ENCODE measurements around the gene CORIN.

DNA sequence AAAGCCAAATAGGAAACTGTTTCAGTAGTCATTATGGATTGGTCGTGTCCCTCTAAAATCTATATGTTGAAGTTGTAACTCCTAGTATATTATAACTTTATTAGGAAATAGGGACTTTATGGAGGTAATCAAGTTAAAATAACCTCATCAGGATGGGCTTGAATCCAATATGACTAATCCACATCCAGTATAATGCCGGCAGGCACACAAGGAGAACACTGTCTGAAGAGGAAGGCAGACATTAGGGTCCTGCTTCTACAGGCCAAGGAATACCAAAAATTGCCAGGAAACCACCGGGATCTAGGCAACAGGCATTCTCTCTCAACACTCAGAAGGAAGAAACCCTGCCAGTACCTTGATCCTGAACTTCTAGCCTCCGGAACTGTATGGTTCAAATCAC, 222.5 kb downstream of the CORIN start:
- TF ChIP-seq ELF4 (IDR thresholded peaks at IDR 0.05) (no peak), FOXM1 (IDR thresholded peaks at IDR 0.05; ENCODE audit: borderline replicate concordance) (no peak)

Data from HEK293T (cell line).